Measurements from ENCODE around the gene CHRNB1.

The CHRNB1 gene, protein sequence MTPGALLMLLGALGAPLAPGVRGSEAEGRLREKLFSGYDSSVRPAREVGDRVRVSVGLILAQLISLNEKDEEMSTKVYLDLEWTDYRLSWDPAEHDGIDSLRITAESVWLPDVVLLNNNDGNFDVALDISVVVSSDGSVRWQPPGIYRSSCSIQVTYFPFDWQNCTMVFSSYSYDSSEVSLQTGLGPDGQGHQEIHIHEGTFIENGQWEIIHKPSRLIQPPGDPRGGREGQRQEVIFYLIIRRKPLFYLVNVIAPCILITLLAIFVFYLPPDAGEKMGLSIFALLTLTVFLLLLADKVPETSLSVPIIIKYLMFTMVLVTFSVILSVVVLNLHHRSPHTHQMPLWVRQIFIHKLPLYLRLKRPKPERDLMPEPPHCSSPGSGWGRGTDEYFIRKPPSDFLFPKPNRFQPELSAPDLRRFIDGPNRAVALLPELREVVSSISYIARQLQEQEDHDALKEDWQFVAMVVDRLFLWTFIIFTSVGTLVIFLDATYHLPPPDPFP

GRCh38 chr17:7444682-7445618, at the start of gene CHRNB1:
CHRNB1 (plus strand) TSS chr17:7445061; CDS start chr17:7445128, 67 bp downstream.
- DNase-seq: peak; percentile 60

DNA sequence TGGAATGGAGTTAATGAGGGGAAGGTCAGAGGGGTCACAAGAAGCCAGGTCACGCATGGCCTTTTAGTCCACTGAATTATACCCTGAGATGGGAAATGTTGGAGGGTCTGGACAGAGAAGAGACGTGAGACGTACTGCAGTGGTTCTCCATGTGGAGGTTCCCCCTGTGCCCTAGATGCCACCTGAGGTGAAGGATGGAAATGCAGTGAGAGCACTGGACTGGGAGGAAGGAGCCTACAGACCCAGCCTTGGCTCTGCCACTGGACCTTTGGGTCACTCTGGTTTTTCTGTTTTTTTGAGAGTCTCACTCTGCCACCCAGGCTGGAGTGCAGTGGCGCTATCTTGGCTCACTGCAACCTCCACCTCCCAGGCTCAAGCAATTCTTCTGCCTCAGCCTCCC, 48.7 kb upstream of the CHRNB1 start:
- DNase-seq: no peak

GRCh38 chr17:7398612-7399011, 46.2 kb upstream of the CHRNB1 start:
- no peak for DNase-seq

DNA sequence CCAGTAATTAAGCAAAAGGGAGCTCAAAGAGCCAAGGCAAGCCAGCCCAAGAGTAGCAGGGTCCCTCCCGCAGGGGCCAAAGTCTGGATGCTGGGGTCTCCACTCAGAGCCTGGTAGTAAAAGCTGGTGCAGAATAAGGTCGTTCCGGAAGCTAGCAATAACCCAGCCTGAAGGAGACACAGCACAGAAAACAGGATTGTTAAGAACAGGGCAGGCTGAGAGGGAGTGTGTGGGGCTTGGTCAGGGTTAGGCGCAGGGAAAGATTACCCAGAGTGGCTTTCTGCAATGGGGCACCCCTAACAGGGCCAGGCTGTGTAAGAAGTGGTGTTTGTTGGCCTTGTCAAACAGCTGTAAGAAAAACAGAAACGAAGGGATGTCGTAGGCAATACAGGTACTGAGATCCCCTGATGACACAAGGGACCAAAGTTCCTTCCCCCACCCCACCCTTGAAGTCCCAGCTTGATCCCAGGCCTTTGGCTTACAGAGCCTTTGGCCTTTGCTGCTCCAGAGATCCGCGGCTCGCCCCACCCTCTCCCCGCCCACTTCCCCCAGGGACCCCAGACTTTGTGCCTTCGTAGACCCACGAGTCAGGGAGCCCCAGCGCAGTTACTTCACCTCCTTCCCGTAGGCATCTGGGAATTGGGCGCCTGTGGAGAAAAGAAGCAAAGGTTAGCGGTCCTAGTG, 41.7 kb upstream of the CHRNB1 start:
- peak; percentile 64 for DNase-seq

DNA sequence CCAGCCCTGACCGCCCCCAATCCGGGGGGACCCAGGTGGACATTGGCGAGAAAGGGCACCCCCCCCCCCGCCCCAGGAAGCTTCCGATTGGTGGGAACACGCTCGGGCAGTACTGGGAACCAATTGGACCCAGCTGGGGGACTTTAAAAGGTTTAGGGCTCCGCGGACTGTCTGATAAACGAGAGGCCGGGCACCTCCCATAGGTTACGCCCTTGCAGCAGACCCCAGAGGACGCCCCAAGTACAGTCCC, 41.2 kb upstream of the CHRNB1 start:
- DNase-seq: peak; percentile 91

DNA sequence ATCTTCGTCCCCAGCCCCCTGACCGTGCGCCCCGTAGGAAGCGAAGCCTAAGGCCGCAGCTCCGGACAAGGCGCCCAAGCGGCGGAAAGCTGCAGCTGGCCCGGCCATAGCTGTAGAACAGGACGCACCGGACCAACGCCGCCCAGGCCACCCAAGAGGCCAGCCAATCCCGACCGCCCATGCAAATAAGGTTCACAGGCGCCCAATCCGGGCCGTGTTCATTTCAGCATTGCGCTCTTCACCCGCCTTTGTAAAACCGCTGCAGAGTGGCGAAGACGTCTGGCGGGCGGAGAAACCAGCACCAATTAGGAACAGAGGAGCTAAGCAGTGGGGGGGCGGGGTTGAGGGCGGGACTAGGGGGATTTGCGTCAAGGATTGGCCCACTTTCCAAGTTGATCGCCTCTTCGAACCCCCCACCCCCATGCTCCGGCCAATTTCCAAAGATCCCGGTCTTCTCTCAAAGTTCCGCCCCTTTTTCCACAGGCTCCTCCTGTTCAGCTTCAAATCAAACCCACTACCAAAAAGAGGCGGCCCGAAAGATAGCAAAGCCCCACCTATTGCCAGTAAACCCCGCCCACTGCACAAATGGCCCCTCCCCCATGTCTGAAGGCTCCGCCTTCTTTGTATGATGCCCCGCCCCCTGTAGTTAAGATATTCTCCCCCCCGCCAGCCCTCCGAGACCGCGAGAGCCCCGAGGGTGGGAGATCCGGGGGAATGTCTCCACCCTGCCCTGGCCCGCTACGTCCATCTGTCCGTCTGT, 40.7 kb upstream of the CHRNB1 start, which contains the start of gene TMEM256:
Gene TMEM256 (minus strand): TSS at position 121 of the 760 bp plus-strand sequence. CDS start 13 bp downstream, at position 108.
- peak; percentile 100 for DNase-seq

GRCh38 chr17:7404737-7405349, 40.0 kb upstream of the CHRNB1 start:
- DNase-seq: no peak

- DNase-seq: no peak
Observed at GRCh38 chr17:7405350-7406234, 39.3 kb upstream of the CHRNB1 start.

DNA sequence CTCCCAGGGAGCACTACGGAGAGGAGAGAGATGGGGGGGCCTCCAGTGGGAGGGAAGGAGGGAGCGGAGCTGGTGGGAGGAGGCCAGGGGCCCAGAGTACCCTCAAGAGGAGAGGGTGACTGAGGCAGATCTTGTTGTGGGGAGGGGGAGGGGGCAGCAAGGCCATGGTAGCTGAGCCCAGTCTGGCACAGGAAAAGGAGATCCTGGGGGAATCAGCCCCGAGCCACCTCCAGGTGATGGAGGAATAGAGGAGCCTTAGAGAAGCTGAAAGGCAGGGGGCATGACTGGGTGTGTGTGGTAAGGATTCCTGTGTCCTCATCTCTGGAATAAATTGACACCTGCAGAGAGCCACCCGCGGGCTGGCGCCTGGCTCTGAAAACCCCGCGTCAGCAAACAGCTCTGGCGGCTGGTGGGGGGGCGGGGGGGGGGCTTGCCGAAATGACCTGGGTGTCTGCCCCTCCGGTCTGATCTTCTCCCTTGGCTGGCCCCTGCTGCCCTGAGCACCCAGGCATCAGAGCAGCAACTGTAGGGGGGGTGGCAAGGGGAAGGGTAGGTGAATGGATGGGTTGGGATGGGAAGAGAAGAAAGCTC, 38.5 kb upstream of the CHRNB1 start:
- no peak for DNase-seq

DNA sequence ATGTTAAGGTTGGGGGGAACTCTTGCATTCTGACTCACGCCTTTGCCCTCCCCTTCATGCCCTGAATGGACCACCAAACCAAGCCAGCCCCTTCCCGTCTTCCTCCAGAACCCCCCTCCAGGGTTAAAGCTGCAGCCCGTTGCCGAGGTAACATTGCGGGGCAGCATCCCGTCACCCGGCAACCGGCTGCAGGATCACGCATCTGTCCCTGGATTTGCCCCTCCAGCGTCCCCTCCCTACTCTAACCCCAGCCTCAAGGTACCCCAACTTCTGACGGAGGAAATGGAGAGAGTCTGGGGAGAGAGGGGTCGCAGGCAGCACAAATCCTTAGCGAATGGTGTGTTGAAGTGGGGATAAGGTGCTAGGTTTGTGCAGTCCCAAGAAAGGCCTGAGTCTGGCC, 37.8 kb upstream of the CHRNB1 start:
- DNase-seq: no peak

DNA sequence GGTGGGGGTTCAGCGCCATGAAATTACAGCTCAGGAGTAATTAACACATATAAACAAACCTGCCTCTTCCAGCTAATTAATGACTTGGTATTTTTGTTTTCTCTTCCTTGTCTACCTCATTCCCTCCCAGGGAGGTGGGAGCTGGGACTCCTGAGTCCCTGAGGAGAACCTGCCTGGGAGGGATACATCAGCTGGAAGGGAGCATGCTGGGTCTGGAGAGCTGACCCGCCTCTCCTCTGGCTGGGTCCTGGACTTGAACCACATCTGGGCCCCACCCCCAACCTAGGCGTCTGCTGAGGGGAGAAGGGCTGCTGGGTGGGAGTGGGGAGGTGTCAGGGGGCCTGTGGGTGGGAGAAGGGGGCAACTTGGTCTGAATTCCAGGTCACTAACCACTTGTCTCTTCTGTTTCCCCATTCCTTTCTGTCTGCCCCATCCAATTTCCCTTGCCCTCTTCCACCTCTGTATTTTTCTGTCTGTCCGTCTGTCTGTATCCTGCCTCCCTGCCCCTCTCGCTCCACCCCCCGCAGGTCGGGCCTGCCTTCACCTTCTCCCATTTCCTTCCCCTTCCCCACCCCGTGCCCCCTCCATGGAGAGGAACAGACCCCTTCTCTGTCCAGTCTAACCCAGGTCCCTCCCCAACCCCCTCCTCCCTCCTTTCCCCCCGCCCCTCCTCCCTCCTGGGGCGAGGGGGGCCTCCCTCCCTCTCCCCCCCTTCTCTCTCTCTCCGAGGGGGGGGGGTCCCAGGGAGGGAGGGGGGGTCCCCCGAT, 37.2 kb upstream of the CHRNB1 start, which contains the start of gene NLGN2:
Gene NLGN2 (plus strand): TSS at position 361 of the 767 bp plus-strand sequence. CDS start 411 bp downstream, outside the sequence.
- no peak for DNase-seq

DNA sequence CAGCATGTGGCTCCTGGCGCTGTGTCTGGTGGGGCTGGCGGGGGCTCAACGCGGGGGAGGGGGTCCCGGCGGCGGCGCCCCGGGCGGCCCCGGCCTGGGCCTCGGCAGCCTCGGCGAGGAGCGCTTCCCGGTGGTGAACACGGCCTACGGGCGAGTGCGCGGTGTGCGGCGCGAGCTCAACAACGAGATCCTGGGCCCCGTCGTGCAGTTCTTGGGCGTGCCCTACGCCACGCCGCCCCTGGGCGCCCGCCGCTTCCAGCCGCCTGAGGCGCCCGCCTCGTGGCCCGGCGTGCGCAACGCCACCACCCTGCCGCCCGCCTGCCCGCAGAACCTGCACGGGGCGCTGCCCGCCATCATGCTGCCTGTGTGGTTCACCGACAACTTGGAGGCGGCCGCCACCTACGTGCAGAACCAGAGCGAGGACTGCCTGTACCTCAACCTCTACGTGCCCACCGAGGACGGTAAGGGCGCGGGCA, 36.6 kb upstream of the CHRNB1 start:
- DNase-seq: peak; percentile 38

DNA sequence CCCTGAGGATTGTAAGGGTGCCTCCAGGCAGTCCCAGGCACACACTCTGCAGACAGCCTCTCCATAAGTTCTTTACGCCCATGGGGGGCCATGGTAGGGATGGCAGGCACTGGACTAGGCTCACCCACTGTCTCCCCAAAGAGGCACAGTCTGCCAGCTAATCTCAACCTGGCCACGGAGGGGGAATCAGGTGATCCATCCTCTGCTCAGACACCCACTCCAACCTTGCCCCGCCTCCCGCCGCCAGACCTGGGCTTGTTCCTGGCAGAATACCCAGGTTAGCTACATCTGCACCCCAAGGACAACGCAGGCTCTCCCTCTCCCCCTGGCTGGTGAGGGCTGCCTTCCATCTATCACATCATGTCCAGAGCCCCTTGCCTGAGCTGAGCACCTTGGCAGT, 36.0 kb upstream of the CHRNB1 start:
- no peak for DNase-seq

GRCh38 chr17:7409716-7410115, 35.1 kb upstream of the CHRNB1 start:
- no peak for DNase-seq

DNA sequence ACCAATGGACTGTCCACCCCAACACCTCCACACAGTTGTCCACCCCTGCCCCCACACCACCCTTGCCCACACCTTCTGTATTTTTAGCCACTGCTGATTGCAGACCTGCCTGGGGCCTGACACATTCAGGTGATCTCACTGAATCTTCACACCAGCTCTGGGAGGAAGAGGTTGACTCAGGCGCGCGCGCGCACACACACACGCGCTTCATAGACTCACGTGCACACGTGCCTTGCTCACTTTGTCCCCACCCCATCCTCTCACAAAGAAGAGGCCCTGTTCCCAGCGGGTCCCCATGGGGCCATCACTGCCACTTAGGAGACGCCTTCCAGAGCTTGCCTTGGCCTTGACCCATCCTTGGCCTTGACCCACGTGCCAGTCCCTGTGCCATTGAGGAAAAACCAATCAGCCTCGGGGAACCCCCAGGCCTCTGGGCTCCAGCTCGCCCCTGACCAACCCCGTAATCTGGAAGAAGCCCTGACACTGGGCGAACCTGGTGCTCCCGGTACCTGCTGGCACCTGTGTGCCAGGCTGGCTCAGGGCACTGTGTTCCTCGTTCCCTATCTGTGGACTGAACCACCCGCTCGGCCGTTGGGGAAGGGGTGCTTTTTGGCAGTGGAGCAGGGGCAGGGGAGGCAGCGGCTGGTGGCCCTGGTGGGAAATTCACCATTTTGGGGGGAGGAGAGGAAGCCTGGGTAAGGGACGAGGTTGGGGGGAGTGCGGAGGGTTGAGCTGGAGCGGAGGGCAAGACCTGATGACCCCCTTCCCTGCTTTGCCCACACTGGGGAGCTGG, 34.0 kb upstream of the CHRNB1 start:
- DNase-seq: no peak

DNA sequence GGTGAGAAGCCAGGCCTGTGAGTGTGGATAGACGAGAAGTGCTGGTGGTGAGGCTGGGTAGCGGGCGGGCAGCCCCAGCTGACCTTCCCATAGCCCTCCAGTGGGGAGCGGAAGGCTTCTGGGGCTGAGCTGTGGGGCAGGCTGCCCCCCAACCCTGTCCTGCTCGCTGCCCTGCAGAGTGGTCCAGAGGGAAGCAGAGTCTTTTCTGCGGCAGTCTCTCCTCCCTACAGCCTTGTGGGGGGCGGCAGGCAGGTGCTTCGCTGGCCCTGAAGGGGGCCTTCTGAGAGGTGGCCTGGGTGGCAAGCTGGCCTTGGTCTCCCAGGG, 33.5 kb upstream of the CHRNB1 start:
- DNase-seq: no peak

GRCh38 chr17:7413346-7413985, 31.4 kb upstream of the CHRNB1 start:
- DNase-seq: no peak

DNA sequence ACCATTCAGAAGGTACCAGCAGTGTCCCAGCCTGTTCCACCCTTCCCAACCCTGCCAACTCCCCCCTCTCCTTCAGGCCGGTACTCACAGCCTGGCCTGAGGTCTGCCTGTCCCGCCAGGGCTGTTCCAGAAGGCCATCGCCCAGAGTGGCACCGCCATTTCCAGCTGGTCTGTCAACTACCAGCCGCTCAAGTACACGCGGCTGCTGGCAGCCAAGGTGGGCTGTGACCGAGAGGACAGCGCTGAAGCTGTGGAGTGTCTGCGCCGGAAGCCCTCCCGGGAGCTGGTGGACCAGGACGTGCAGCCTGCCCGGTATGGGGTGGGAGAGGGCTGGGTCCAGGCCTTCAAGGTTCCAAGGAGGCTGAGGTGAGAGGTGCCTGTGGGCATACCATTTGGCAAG, 30.0 kb upstream of the CHRNB1 start:
- DNase-seq: no peak

All from hematopoietic multipotent progenitor cell treated with erythropoietin and hydrocortisone succinate and interleukin-3 and kit ligand, for 4 days (in vitro differentiated cells).